IgD-negative memory B cell (primary cell): ENCODE results near the gene MARF1. TPM values are rescaled to one million over a fixed set of nuclear protein-coding genes. Genes with fewer than 3 reads are reported as not detected.

Source experiments
- H3K27ac Mint-ChIP-seq, 3 donors: one replicate each; pipeline ENCODE4 v1.8.0; 2020 to 2022; ENCODE audit warnings: mild to moderate bottlenecking in 3 of 3, mixed read lengths in 3 of 3, moderate library complexity in 1 of 3
- H3K27me3 Mint-ChIP-seq: one replicate; pipeline ENCODE4 v1.8.0; 2021; ENCODE audit warnings: mixed read lengths
- H3K36me3 Mint-ChIP-seq: one replicate; pipeline ENCODE4 v1.8.0; 2020; ENCODE audit warnings: mild to moderate bottlenecking, mixed read lengths
- H3K4me1 Mint-ChIP-seq, 3 donors: one replicate each; pipeline ENCODE4 v1.8.0; 2020 to 2022; ENCODE audit warnings: mixed read lengths in 3 of 3, mild to moderate bottlenecking in 1 of 3
- H3K4me3 Mint-ChIP-seq, 4 donors: one replicate each; pipeline ENCODE4 v1.8.0; 2020 to 2022; ENCODE audit warnings: mild to moderate bottlenecking in 4 of 4, mixed read lengths in 4 of 4, moderate library complexity in 3 of 4
- H3K9me3 Mint-ChIP-seq, 3 donors: one replicate each; pipeline ENCODE4 v1.8.0; 2020 to 2021; ENCODE audit warnings: mixed read lengths in 3 of 3, mild to moderate bottlenecking in 1 of 3
- polyA plus RNA-seq: library from polyadenylated mRNA; unstranded; fragments of 300-500 nt; fragmentation: Illumina TruSeq; gene quantifications from one replicate; pipeline ENCODE4 v1.2.3, GENCODE V29; 2021

Gene MARF1
- polyA plus RNA-seq, 1 donor from 2014 or later, result 38.4 TPM

DNA sequence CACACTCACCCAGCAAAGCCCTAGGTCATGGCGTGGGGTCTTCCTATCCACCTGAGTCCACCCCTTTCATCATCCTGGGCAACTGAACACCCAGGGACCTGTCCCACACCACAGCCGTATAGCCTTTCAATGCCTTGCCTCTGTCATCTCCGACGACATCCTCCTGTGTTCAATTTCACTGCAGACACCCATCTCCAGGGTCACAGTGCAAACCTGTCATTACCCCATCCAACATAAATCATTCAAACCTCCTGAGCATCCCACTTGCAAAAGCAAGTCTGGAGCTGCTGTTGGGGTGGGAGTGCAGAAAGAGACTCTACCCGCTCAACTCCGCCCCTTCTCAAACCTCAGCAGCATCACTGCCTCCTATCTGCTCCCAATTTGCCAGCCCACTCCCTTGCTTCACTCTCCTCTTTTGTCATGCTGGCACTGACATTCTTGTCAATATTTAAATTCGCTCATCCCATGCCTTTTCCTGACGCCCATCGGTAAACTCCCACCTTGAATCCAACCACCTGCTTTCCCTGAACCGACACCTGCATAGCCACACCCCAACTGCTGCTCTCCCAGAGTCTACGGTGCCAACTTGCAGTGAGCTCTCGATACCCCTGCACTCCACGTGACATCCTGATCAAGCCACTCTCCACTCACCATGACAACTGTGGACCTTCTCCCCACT, 37.0 kb downstream of the MARF1 start:
- no peaks in the 10 kb centered on the region for H3K36me3 Mint-ChIP-seq
- H3K4me3 Mint-ChIP-seq, result peak overlapping the region in 2 of 4 donors; percentile 17 to 50
- H3K9me3 Mint-ChIP-seq, result no peaks in the 10 kb centered on the region
- no peaks in the 10 kb centered on the region for H3K27me3 Mint-ChIP-seq
- peak overlapping the region in 1 of 3 donors; percentile 7 for H3K27ac Mint-ChIP-seq
- peaks cover 0 to 2% (median 0%) of the 10 kb centered on the region in 3 donors for H3K4me1 Mint-ChIP-seq

DNA sequence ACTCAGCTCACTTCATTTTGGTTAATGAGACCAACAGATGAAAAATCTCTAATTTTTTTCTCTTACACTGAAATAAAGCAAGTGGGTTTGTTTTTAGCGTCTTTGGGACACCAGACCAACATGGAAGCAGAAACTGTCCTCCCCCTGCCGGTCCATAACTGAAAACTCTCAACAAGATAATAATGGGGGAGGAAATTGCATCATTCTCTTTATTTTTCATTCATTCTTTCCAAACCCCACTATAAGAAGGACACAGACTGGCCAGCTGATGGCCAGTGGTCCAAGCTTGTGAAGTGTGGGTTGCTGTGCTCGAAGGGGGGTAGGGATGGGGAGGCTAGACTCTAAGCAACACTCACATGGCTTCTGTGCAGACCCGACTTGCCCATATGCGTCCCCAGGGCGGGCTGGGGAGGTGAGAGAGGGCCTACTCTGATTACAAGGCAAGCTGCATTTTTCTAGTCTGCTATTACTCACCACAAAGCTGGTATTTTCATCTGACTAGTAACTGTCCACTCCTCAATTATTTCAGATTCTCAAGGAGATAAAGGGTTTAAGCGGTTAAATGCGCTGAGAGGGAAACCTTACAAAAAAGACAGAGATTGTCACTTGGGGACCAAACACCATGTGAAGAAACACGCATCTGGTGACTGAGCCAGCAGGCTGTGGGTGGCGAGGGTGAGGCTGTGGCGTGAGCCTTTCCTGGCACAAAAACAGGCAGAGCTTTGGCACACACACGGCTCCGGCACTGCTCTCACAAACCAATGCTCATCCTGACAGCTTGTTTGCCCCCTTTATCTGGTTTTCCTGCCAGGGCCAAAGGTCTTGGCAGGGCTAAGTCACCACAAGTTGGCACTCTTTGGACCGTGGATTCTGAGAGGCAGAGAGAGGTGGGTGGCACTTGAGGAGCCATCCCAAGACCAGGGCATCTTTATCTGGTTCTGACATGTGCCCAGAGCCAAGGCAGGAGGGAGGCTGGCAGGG, 38.2 kb downstream of the MARF1 start:
- no peaks in the 10 kb centered on the region for H3K36me3 Mint-ChIP-seq
- H3K4me3 Mint-ChIP-seq, result no peak overlapping the region
- peaks cover 0 to 2% (median 0%) of the 10 kb centered on the region in 3 donors for H3K4me1 Mint-ChIP-seq

DNA sequence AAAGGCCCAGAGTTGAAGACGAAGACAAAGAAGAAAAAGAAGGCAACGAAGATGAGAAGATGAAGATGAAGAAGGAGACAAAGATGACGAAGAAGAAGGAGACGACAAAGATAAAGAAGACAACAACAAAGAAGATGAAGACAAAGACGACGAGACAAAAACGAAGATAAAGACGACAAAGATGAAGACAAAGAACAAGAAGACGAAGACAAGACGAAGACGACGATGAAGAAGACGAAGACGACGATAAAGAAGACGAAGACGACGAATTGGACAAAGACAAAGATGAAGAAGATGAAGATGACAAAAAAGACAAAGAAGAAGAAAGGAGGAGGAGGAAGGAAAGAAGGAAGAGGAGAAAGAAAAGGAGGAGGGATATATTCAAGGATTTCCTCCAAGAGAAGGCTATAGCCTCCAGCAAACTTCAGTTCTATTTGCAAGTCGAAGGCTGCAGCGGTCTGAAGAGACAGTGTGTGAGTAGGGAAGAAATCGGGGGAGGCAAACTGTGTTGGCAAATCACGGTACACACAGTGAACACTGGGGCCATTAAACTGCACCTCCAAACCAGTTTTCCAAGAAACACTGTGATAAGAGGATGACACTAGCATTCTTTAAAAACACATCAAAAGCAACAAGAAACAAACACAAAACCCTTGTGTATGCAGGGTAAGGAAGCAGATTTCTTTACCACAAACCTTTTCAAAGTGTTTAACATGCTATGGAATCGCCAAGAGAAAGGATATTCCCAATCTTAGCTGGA, 40.5 kb downstream of the MARF1 start:
- Mint-ChIP-seq H3K27ac (peak overlapping the region in 1 of 3 donors; percentile 88), H3K4me3 (no peak overlapping the region), H3K36me3 (no peaks in the 10 kb centered on the region), H3K4me1 (peaks cover 0 to 2% (median 0%) of the 10 kb centered on the region in 3 donors), H3K27me3 (no peaks in the 10 kb centered on the region), H3K9me3 (no peaks in the 10 kb centered on the region)

More for the DNA sequence above, 38.2 kb downstream of the MARF1 start:
- H3K27me3 Mint-ChIP-seq, result no peaks in the 10 kb centered on the region
- H3K9me3 Mint-ChIP-seq, result no peaks in the 10 kb centered on the region
- peak overlapping the region in 2 of 3 donors; percentile 31 to 84 for H3K27ac Mint-ChIP-seq

DNA sequence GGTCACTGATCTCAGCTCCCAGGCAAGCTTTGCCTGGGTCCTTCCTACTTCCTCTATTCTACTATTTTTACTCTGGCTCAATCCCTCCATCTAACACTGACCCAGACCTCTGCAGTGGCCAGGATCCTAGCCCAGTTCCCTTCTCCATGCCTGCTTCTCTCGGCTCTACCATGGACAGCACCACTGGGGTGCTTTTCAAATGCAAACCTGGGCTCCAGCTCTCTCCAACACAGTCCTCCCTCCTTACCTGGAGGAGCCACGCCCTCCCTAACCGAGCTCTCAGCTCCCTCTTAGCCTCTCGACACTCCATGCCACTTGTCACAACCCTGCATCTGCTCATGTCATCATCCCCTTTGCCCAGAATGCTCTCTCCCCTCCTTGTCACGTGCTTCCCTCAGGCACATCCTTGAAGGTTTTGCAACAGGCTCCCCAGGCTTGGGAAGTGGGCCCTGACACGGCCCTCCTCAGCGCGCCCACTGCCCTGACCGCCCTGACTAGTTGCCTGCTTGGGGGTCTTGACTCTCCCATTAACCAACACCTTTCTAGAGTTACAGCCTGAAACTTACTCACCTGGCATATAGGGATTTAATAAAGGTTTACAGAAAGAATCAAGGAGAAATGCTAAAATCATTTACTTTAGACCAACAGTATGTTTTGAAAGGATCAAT, 41.6 kb downstream of the MARF1 start:
- H3K9me3 Mint-ChIP-seq, result no peaks in the 10 kb centered on the region
- no peak overlapping the region for H3K4me3 Mint-ChIP-seq
- H3K27ac Mint-ChIP-seq, result peak overlapping the region in 1 of 3 donors; percentile 84
- H3K36me3 Mint-ChIP-seq, result no peaks in the 10 kb centered on the region
- H3K4me1 Mint-ChIP-seq, result peaks cover 0 to 2% (median 0%) of the 10 kb centered on the region in 3 donors
- H3K27me3 Mint-ChIP-seq, result no peaks in the 10 kb centered on the region

DNA sequence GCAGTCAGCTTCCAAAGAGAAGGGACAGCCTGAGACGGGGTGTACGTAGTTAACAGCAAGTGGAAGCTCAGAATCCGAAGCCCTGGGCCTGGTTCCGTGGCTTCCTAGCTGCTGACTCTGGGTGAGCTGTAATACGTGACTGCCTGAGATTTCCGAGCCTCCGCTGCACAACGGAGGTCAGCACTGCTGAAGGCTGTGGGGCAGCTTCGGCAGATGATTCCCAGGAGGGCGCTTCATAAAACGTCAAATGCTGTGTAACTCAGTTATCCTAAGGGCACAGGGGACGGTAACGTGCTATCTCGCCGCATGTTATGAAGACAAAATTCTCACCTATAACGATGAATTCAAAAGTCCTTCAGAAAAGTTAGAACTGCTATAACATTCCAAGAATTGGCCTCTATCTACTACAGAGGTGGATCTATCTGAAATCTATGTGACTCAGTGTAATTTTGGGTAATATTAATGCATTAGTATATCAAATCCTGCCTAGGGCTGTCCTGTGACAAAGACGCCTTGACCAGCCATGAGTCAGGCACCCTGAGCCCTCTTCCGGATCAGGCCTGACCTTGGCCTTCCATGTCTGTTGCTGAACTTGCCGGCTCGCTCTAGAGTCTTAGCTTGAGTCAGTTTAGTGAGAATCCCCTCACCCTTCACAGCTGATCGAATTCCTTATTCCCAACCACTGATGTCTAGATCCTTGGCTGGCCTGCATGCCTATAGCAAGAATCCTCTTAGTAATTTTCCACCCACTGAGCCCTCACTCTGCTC, 43.5 kb downstream of the MARF1 start:
- Mint-ChIP-seq H3K27ac (peak overlapping the region; percentile 27 to 81 (median 51)), H3K4me1 (peaks cover 11 to 14% (median 14%) of the 10 kb centered on the region in 3 donors), H3K9me3 (no peaks in the 10 kb centered on the region), H3K27me3 (no peaks in the 10 kb centered on the region), H3K4me3 (no peak overlapping the region), H3K36me3 (peaks cover 7% of the 10 kb centered on the region)

DNA sequence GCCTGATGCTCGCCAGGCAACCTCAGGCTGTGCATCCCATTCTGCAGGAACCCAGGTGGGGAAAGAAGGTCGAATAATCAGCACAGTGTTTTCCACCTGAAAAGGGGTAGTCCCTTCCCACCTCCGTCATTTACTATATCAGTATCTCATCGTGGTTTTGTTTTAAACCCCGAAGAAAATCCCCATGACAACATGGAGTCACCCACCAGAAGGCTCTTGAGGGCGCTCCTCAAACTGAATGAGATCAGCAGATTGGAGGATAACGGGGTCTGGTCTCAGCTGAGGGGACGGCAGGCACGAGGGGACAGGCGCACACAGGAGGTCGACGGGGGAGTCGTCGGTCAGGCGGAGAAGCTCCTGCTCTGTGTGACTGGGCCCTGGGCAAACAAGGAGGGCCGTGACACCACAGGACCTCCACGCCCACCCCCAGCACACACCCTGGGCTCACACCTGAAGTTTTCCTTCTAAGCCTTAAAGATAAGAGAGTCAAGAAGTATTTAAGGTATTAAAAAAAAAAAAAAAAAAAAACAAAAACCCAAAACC, 44.2 kb downstream of the MARF1 start:
- Mint-ChIP-seq H3K4me1 (peaks cover 11 to 21% (median 20%) of the 10 kb centered on the region in 3 donors), H3K36me3 (peaks cover 8% of the 10 kb centered on the region), H3K27ac (peak overlapping the region in 1 of 3 donors; percentile 39), H3K27me3 (no peaks in the 10 kb centered on the region), H3K9me3 (no peaks in the 10 kb centered on the region), H3K4me3 (peak overlapping the region in 1 of 4 donors; percentile 69)

DNA sequence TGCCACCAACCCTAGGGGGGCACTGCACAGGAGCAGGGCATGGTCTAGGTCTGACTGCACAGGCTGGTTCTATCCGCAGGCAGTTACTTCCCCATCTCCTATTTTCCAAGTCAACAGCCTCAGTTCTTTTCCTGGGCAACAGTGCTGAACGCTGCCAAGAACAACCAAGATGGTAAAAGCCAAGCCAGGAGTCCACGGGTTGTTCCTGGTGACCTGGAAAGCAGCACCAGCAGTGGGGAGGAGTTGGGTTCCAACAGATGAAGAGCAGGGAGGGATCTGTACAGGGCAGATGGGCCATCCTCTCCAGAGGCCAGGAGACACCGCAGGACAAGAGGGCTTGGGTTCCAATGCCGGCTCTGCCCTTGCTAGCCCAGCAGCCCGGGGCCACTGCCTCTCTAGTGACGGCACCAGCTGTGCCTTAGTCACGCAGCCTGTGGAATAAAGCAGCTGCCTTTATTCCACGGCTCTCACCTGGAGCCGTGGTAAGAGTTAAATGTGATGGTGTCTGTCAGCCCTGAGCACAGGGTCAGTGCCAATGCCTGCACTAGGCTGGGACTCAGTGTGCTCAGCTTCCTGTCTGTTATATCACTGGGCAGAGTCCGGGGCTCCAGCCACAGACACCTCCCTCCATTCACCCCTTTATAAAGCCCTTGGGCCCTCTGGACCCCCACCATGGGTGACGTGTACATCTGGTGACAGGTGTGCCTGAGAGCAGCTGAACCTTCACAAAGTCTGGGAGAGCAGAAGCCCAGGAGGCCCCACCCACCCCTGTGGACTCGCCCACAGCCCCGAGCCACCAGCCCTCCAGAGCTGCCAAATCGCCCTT, 44.9 kb downstream of the MARF1 start:
- H3K4me3 Mint-ChIP-seq, result peak overlapping the region in 1 of 4 donors; percentile 10
- H3K9me3 Mint-ChIP-seq, result no peaks in the 10 kb centered on the region
- H3K4me1 Mint-ChIP-seq, result peaks cover 13 to 27% (median 23%) of the 10 kb centered on the region in 3 donors
- H3K27ac Mint-ChIP-seq, result peak overlapping the region in 1 of 3 donors; percentile 39
- H3K36me3 Mint-ChIP-seq, result peaks cover 8% of the 10 kb centered on the region
- no peaks in the 10 kb centered on the region for H3K27me3 Mint-ChIP-seq

DNA sequence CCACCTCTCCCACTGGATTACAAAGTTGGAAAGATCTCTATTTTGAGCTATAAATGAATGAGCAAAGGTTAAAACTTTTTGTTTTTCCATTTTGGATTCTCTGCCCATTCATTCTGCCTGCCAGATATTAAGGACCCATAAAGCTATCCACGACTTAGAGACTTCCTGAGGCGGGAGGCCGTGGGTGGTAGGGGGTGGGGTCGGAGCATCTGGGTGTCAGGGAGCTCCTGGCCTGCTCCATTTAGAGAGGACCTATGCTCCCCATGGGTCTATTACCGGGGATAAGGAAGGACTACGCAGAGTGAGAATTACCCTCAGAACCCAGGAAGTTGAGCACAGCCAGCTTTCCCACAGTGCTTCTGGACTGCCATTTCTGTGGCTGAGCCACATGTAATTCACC, 45.8 kb downstream of the MARF1 start:
- Mint-ChIP-seq H3K4me3 (no peak overlapping the region), H3K27me3 (no peaks in the 10 kb centered on the region), H3K9me3 (no peaks in the 10 kb centered on the region), H3K36me3 (peaks cover 8% of the 10 kb centered on the region), H3K4me1 (peaks cover 18 to 34% (median 27%) of the 10 kb centered on the region in 3 donors), H3K27ac (no peak overlapping the region)

DNA sequence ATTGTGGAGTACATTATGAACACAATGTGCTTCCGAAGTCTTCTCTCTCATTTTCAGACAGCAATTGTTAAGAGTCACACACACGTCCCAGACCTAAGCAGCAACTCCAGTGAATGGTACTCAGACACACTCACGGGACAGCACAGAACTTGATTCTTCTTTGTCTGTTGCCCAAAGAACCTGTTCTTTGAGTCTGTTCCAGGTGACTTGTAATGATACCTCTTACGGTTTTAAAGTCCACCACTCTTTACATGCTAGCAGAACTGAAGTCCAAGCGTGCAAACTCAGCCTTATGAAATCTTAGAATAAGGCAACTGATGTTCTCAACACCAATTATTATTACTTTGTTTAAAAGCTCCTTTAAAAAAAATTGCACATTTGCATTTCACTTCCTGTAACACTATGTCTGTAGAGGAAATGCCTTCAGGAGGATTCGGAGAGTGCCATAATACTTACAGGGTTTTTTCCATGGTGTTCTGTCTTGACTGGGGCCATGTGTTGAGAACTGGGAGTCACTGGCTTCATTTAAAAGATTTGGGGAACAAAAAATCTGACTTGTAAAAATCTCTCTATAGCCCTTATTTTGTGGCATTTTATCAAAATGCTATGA, 48.1 kb downstream of the MARF1 start:
- no peaks in the 10 kb centered on the region for H3K9me3 Mint-ChIP-seq
- H3K36me3 Mint-ChIP-seq, result peaks cover 10% of the 10 kb centered on the region
- peak overlapping the region; percentile 11 to 88 (median 59) for H3K27ac Mint-ChIP-seq
- H3K27me3 Mint-ChIP-seq, result no peaks in the 10 kb centered on the region
- peaks cover 31 to 41% (median 36%) of the 10 kb centered on the region in 3 donors for H3K4me1 Mint-ChIP-seq
- peak overlapping the region in 2 of 4 donors; percentile 18 to 33 for H3K4me3 Mint-ChIP-seq

DNA sequence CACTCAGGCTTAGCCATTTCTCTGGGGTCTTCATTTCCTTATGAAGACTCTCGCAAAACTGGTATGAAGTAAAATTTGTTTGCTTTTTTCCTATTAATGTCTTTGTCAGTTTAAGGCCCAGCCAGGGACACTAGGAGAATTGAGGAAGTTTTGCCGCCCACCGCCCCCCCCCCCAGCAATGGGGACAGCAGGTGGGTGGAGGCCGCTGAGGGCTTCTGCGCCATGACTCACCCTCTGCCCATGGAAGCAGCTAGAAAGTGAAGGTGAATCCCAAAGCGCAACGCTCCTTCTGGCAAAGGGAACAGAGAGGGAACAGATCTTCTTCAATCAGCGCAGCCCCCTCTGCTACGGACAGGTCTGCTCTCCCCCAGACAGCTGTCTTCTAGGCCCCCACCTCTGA, 49.7 kb downstream of the MARF1 start:
- Mint-ChIP-seq H3K9me3 (no peaks in the 10 kb centered on the region), H3K27ac (peak overlapping the region; percentile 16 to 59 (median 36)), H3K4me3 (peak overlapping the region in 2 of 4 donors; percentile 37 to 69), H3K4me1 (peaks cover 34 to 41% (median 36%) of the 10 kb centered on the region in 3 donors), H3K27me3 (no peaks in the 10 kb centered on the region), H3K36me3 (peaks cover 10% of the 10 kb centered on the region)

DNA sequence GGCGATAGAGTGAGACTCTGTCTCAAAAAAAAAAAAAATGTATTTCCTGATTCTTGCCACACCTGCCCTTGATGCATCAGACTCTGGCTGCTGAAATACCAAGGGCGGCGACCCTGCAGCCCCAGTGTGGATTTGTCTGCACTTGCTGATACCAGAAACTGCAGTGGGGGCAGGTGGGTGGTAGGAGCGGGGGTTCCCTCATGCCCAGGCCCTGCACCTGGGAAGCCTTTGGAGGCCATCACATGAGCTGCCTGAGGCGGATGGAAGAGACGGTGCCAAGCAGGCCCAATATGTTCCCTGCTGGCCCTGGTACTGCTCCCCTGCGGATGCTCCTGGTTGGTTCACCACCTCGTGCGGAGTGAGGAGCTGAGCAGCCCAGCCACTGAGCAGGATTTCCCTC, 50.6 kb downstream of the MARF1 start:
- Mint-ChIP-seq H3K4me1 (peaks cover 36 to 41% (median 37%) of the 10 kb centered on the region in 3 donors), H3K27me3 (no peaks in the 10 kb centered on the region), H3K4me3 (peak overlapping the region in 3 of 4 donors; percentile 42 to 75 (median 56)), H3K9me3 (no peaks in the 10 kb centered on the region), H3K36me3 (peaks cover 10% of the 10 kb centered on the region), H3K27ac (peak overlapping the region; percentile 62 to 94 (median 88))

DNA sequence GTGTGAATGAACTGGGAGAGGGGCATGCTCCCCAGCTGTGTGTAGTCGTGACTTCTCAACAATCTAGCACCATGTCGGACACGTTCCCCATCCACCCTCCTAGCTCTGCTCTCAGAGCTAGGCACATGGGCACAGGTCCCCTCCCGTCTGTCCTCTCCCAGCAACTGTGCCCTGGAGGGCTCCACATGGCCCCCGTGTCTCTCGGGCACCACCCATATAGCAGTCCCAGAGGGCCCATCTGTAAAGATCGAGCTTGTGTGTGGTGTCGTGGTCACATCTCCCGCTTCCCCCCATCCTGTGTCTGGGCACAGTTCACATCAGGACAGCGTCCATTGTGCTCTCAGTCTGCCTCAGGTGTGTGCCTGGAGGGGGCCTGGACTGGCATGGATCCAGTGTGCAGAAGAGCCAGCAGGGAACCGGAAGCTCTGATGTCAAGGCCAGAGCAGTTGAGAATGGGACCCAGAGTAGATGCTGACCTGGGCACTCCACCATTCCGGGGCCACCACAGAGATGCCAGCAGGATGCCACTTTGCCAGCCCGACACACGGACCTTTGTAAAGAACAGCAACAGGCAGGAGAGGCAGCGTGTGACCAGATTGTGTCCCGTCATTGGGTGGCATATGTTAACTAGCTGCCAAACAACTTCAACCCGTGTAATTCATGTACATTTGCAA, 55.7 kb downstream of the MARF1 start:
- Mint-ChIP-seq H3K4me1 (peaks cover 8 to 20% (median 11%) of the 10 kb centered on the region in 3 donors), H3K27ac (no peak overlapping the region), H3K4me3 (peak overlapping the region in 1 of 4 donors; percentile 73), H3K9me3 (peaks cover 7 to 8% (median 7%) of the 10 kb centered on the region in 3 donors), H3K27me3 (no peaks in the 10 kb centered on the region), H3K36me3 (peaks cover 2% of the 10 kb centered on the region)
